HG03558 (cell line): ENCODE data around the gene TYSND1.
"Not testable (repeated sequence)": the region's sequence is repeated elsewhere in the genome, so short reads cannot be mapped to it uniquely, and the experiment has no call there.

Experiments used
- ATAC-seq: cut with Tn5 transposase; IDR thresholded peaks from one replicate; pipeline ENCODE4 v1.9.1; 2021; ENCODE audit warnings: moderate number of reproducible peaks; ENCODE audit not compliant: unreplicated experiment; ENCODE audit errors: extremely low read depth

The TYSND1 gene

GRCh38 chr10:70117646-70118045 lies 28.9 kb downstream of the TYSND1 start:
- no peak for ATAC-seq

GRCh38 chr10:70115948-70116682 lies 30.4 kb downstream of the TYSND1 start:
- no peak for ATAC-seq

GRCh38 chr10:70114902-70115301 lies 31.6 kb downstream of the TYSND1 start:
- no peak for ATAC-seq

GRCh38 chr10:70112071-70112470 lies 34.4 kb downstream of the TYSND1 start:
- ATAC-seq = no peak

GRCh38 chr10:70111496-70111895 lies 35.0 kb downstream of the TYSND1 start:
- no peak for ATAC-seq

GRCh38 chr10:70109064-70109729 lies 37.3 kb downstream of the TYSND1 start:
- ATAC-seq = no peak

- no peak for ATAC-seq
Observed at GRCh38 chr10:70106958-70107791, 39.3 kb downstream of the TYSND1 start.

- no peak for ATAC-seq
Observed at GRCh38 chr10:70101668-70102067, 44.8 kb downstream of the TYSND1 start.

GRCh38 chr10:70101068-70101562 lies 45.4 kb downstream of the TYSND1 start:
- ATAC-seq = not testable (repeated sequence)

GRCh38 chr10:70098271-70098670 lies 48.2 kb downstream of the TYSND1 start:
- ATAC-seq = no peak

- ATAC-seq = no peak
Observed at GRCh38 chr10:70097459-70097858, 49.0 kb downstream of the TYSND1 start.

- no peak for ATAC-seq
Observed at GRCh38 chr10:70096705-70097420, 49.6 kb downstream of the TYSND1 start.

- no peak for ATAC-seq
Observed at GRCh38 chr10:70096016-70096704, 50.3 kb downstream of the TYSND1 start.

GRCh38 chr10:70094250-70094649 lies 52.2 kb downstream of the TYSND1 start:
- ATAC-seq = no peak

GRCh38 chr10:70093335-70093944 lies 53.1 kb downstream of the TYSND1 start:
- ATAC-seq = no peak

GRCh38 chr10:70092389-70092718 lies 54.1 kb downstream of the TYSND1 start:
- no peak for ATAC-seq

- no peak for ATAC-seq
Observed at GRCh38 chr10:70090951-70091350, 55.5 kb downstream of the TYSND1 start.

- no peak for ATAC-seq
Observed at GRCh38 chr10:70090013-70090412, 56.5 kb downstream of the TYSND1 start.

- no peak for ATAC-seq
Observed at GRCh38 chr10:70088308-70088698, 58.2 kb downstream of the TYSND1 start.
